Endothelial cell (in vitro differentiated cells): ENCODE measurements around the gene CABLES1. TPM values are rescaled to one million over a fixed set of nuclear protein-coding genes. Genes with fewer than 3 reads are reported as not detected.

ENCODE experiments used
- DNase-seq: peaks from one replicate; pipeline ENCODE4 v3.0.0; 2021; ENCODE audit warnings: low spot score
- H3K27ac Mint-ChIP-seq: one replicate; pipeline ENCODE4 v1.8.0; 2021; ENCODE audit warnings: mixed read lengths, inconsistent platforms; ENCODE audit not compliant: unreplicated experiment
- H3K27me3 Mint-ChIP-seq: one replicate; pipeline ENCODE4 v1.8.0; 2021; ENCODE audit warnings: mild to moderate bottlenecking, moderate library complexity, mixed read lengths, inconsistent platforms; ENCODE audit not compliant: unreplicated experiment
- H3K36me3 Mint-ChIP-seq: one replicate; pipeline ENCODE4 v1.8.0; 2021; ENCODE audit warnings: mild to moderate bottlenecking, low read depth, mixed read lengths, inconsistent platforms; ENCODE audit not compliant: unreplicated experiment
- H3K4me1 Mint-ChIP-seq: one replicate; pipeline ENCODE4 v1.8.0; 2021; ENCODE audit warnings: mild to moderate bottlenecking, mixed read lengths, inconsistent platforms; ENCODE audit not compliant: unreplicated experiment
- H3K4me3 Mint-ChIP-seq: one replicate; pipeline ENCODE4 v1.8.0; 2021; ENCODE audit warnings: mild to moderate bottlenecking, mixed read lengths, inconsistent platforms; ENCODE audit not compliant: unreplicated experiment
- H3K9me3 Mint-ChIP-seq: one replicate; pipeline ENCODE4 v1.8.0; 2021; ENCODE audit warnings: mixed read lengths, inconsistent platforms; ENCODE audit not compliant: unreplicated experiment
- CTCF ChIP-seq: fragments of 200-600 bp; sonication (generic); IDR thresholded peaks from one replicate; pipeline ENCODE4 v1.5.0; 2021; ENCODE audit warnings: antibody characterized with exemption; ENCODE audit not compliant: unreplicated experiment
- total RNA-seq: library from RNA; stranded (reverse); fragmentation: NEBNext Ultra II Directional; extraction: Animal tissue kit (Norgen Biotek cat#: 25700); gene quantifications from one replicate; pipeline ENCODE4 v1.2.1, GENCODE V29; 2021; ENCODE audit not compliant: unreplicated experiment

The CABLES1 gene
- total RNA-seq, 1 donor from 2014 or later = 24.9 TPM

GRCh38 chr18:23211146-23211545 lies 75.9 kb downstream of the CABLES1 start:
- no peaks in the 10 kb centered on the region for H3K4me1 Mint-ChIP-seq
- H3K27me3 Mint-ChIP-seq = peaks cover 3% of the 10 kb centered on the region
- no peak overlapping the region for H3K27ac Mint-ChIP-seq
- DNase-seq = no peak
- TF ChIP-seq CTCF = no peak
- peaks cover 70% of the 10 kb centered on the region for H3K36me3 Mint-ChIP-seq
- H3K9me3 Mint-ChIP-seq = no peaks in the 10 kb centered on the region
- no peak overlapping the region for H3K4me3 Mint-ChIP-seq

GRCh38 chr18:23212161-23212560 lies 76.9 kb downstream of the CABLES1 start:
- Mint-ChIP-seq H3K36me3 (peaks cover 61% of the 10 kb centered on the region), H3K9me3 (no peaks in the 10 kb centered on the region)
- TF ChIP-seq CTCF = no peak

GRCh38 chr18:23213200-23213599 lies 77.9 kb downstream of the CABLES1 start:
- no peaks in the 10 kb centered on the region for H3K27me3 Mint-ChIP-seq
- no peaks in the 10 kb centered on the region for H3K9me3 Mint-ChIP-seq
- TF ChIP-seq CTCF = no peak
- H3K4me1 Mint-ChIP-seq = no peaks in the 10 kb centered on the region
- peaks cover 51% of the 10 kb centered on the region for H3K36me3 Mint-ChIP-seq
- H3K4me3 Mint-ChIP-seq = no peak overlapping the region
- no peak overlapping the region for H3K27ac Mint-ChIP-seq
- DNase-seq = no peak

More at GRCh38 chr18:23212161-23212560, 76.9 kb downstream of the CABLES1 start:
- peaks cover 3% of the 10 kb centered on the region for H3K27me3 Mint-ChIP-seq
- H3K27ac Mint-ChIP-seq = no peak overlapping the region
- DNase-seq = no peak
- no peaks in the 10 kb centered on the region for H3K4me1 Mint-ChIP-seq
- no peak overlapping the region for H3K4me3 Mint-ChIP-seq

- Mint-ChIP-seq H3K4me1 (no peaks in the 10 kb centered on the region), H3K36me3 (peaks cover 46% of the 10 kb centered on the region), H3K27ac (no peak overlapping the region)
Observed at GRCh38 chr18:23217781-23218180, 82.5 kb downstream of the CABLES1 start.

GRCh38 chr18:23220355-23220754 lies 85.1 kb downstream of the CABLES1 start:
- H3K36me3 Mint-ChIP-seq = peaks cover 22% of the 10 kb centered on the region
- no peak overlapping the region for H3K27ac Mint-ChIP-seq
- peaks cover 4% of the 10 kb centered on the region for H3K27me3 Mint-ChIP-seq
- peaks cover 4% of the 10 kb centered on the region for H3K4me1 Mint-ChIP-seq
- no peaks in the 10 kb centered on the region for H3K9me3 Mint-ChIP-seq
- no peak for TF ChIP-seq CTCF
- DNase-seq = no peak
- no peak overlapping the region for H3K4me3 Mint-ChIP-seq

More at GRCh38 chr18:23217781-23218180, 82.5 kb downstream of the CABLES1 start:
- no peaks in the 10 kb centered on the region for H3K9me3 Mint-ChIP-seq
- DNase-seq = no peak
- H3K4me3 Mint-ChIP-seq = no peak overlapping the region
- TF ChIP-seq CTCF = no peak
- H3K27me3 Mint-ChIP-seq = peaks cover 1% of the 10 kb centered on the region
